NB4 (cell line): ENCODE data around the gene PSMB1.

ENCODE experiments used
- DNase-seq: peaks from one replicate; pipeline ENCODE4 v3.0.0; 2010; ENCODE audit warnings: low read depth
- H3K4me3 ChIP-seq: one replicate; pipeline ENCODE4 v1.5.1; 2011; ENCODE audit warnings: mild to moderate bottlenecking, low read depth, low read length, moderate library complexity
- MYC ChIP-seq: IDR thresholded peaks from 2 replicates; pipeline ENCODE4 v1.6.1; 2011; ENCODE audit warnings: low read depth, low read length
- POLR2A ChIP-seq: IDR thresholded peaks from 2 replicates; pipeline ENCODE4 v1.6.1; 2011; ENCODE audit warnings: mild to moderate bottlenecking; ENCODE audit not compliant: insufficient read length; ENCODE audit errors: extremely low read depth
- TF ChIP-seq, protein P1 (sequence below): IDR thresholded peaks from 2 replicates; pipeline ENCODE4 v1.6.1; 2011; ENCODE audit warnings: low read depth, low read length
- TF ChIP-seq, protein P2 (sequence below): IDR thresholded peaks from one replicate; pipeline ENCODE4 v1.5.1; 2012; ENCODE audit warnings: low read depth, low read length

PSMB1 gene

DNA sequence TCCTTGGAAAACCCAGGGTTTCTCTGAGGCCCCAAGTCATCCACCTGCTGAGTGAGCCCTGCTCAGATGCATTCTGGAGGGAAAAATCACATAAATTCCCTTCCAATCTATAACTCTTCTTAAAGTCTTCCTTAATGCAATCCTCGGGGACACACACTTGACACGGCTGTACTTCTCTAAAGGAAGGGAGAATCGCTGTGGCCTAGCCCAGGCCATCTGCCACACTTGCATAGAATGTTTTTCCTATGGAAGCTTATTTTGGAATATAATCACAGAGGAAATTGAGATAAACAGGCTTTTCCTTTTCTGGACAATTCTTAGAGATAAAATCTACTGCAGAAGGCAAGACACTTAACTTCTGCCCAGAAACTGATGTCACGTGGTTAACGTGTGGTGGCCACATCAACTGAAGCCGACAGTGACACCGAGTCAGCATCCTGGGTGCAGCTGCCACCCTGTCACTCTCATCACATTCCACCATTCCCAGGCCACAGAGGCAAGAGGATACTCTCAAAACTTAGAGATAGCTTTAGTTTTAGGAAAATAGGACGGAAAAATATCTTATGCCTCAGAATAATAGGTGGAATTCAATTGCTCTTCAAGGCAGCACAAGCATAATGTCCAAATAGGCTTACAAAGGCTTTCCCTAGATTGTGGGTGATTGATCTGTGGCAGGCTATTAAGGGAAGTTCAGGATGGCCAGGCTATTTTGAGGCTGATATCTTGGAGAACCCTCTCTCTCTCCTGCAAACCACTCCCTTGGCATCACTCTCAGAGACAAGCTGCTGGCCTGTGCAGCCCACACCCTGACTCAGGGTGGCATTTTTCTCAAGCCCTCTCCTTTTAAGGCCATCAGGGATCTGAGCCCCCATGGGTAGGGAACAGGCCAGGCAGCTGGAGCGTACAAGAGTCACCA, 29.6 kb downstream of the PSMB1 start:
- no peak overlapping the region for H3K4me3 ChIP-seq
- TF ChIP-seq MYC (no peak), POLR2A (no peak)
- TF ChIP-seq, protein P1, sequence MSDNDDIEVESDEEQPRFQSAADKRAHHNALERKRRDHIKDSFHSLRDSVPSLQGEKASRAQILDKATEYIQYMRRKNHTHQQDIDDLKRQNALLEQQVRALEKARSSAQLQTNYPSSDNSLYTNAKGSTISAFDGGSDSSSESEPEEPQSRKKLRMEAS, result no peak
- TF ChIP-seq, protein P2, sequence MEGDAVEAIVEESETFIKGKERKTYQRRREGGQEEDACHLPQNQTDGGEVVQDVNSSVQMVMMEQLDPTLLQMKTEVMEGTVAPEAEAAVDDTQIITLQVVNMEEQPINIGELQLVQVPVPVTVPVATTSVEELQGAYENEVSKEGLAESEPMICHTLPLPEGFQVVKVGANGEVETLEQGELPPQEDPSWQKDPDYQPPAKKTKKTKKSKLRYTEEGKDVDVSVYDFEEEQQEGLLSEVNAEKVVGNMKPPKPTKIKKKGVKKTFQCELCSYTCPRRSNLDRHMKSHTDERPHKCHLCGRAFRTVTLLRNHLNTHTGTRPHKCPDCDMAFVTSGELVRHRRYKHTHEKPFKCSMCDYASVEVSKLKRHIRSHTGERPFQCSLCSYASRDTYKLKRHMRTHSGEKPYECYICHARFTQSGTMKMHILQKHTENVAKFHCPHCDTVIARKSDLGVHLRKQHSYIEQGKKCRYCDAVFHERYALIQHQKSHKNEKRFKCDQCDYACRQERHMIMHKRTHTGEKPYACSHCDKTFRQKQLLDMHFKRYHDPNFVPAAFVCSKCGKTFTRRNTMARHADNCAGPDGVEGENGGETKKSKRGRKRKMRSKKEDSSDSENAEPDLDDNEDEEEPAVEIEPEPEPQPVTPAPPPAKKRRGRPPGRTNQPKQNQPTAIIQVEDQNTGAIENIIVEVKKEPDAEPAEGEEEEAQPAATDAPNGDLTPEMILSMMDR, result no peak
- DNase-seq, result peak; percentile 34

DNA sequence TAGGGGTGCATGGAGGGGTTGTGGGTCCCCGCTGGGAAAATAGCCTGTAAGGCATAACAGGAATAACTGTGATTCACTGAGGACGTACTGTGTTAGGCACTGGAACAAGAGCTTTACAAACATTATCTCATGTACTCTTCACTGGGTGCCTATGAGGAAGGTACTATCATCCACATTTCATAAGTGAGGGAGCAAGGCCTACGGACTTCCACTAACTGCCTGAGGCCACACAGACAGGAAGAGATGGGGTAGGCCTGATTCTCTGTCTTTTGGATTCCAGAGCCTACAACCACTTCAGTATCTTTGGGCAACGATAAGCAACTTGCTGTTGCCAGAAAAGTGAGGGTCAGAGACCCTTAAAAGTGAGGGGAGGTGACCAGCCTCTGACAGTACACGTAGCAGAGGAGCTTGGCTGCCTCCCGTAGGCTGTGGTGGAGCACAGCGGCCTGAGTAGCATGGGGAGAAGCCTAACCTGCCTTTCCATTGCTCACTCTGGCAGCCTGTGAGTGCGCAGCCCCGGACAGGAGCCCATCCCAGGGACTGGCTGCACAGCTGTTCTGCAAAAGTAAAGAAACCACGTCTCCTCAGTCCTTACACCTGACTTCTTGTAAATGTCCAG, 30.4 kb downstream of the PSMB1 start:
- no peak for TF ChIP-seq MYC
- no peak for TF ChIP-seq POLR2A
- TF ChIP-seq, protein P2, result peak; percentile 80
- no peak overlapping the region for H3K4me3 ChIP-seq
- peak; percentile 71 for DNase-seq

DNA sequence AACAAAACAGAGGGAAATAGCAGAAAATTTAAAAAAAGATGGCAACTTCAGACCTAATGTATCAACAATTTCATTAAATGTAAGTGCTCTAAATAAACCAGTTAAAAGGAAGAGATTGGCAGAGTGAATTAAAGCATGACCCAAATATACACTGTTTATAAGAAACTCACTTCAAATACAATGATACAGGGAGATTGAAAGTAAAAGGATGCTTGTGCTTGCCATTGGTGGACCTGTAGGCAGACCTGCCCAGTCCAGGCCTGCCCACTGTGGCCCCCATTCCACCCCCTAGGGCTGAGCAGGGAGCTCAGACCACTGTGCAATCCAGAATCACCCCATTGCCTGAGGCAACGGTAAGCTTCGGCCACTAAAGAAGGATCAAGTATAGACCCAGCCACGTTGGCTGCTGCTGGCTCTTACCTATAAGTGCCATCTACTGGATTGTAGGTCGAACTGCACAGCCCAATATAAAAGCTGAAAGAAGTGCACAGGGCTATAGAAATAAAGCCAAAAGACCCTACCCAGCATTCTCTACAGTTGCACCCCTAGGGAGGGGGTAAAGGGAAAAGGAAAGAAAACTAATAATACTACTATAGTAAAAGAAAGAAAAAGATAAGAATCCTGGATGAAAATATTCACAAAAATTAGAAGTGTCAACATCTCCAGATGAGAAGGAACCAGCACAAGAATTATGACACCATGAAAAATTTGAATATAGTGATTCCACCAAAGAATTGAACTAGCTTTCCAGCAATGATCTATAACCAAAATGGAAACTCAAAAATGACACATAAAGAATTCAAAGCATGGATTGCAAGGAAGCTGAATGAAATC, 36.1 kb downstream of the PSMB1 start:
- no peak for TF ChIP-seq POLR2A
- peak; percentile 71; the same call in 1 of the 2 replicates for TF ChIP-seq MYC
- TF ChIP-seq, protein P2, result peak; percentile 90
- TF ChIP-seq, protein P1, result peak; percentile 73
- peak; percentile 86 for DNase-seq
- H3K4me3 ChIP-seq, result no peak overlapping the region

DNA sequence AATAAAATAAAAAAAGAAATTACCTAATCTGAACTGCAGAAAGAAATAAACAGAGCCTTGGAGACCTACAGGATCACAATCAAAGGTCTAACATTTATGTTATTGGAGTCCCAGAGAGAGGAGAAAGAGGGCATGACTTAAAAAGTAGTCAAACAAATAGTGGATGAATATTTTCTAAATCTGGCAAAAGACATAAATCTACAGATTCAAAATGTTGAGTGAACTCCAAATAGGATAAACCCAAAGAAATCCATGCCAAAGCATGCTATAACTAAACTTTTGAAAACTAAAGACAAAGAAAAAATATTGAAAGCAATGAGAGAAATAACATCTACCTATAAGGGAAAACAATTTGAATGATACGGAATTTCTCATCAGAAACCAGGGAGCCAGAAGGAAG, 38.2 kb downstream of the PSMB1 start:
- TF ChIP-seq, protein P2, result no peak
- no peak for TF ChIP-seq POLR2A
- no peak for TF ChIP-seq MYC
- TF ChIP-seq, protein P1, result no peak
- DNase-seq, result no peak
- no peak overlapping the region for H3K4me3 ChIP-seq

DNA sequence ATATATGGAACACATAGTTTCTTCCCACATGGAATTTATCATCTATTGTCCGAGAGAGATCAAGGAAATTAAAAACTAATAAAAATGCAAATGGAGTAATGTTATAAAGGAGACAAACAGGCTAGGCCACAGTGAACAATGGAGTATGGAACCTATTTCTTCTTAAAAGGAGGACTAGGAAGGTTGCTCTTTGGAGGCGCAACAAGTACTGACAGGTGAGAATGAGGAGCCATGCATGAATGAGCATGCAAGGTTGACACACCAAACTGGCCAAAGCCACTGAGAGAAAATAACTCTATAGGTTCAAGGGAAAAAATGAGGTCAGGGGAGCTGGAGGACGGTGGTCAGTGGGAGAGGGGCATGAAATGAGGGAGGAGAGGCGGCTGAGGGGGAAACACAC, 40.9 kb downstream of the PSMB1 start:
- no peak for TF ChIP-seq MYC
- TF ChIP-seq, protein P1, result no peak
- TF ChIP-seq POLR2A, result no peak
- TF ChIP-seq, protein P2, result no peak
- no peak overlapping the region for H3K4me3 ChIP-seq
- no peak for DNase-seq
